ENCODE measurements around the gene CLCA1. TPM values are rescaled to one million over a fixed set of nuclear protein-coding genes. Genes with fewer than 3 reads are reported as not detected.

CLCA1 gene
- total and polyA plus RNA-seq, 2 experiments from 2014 or later, result 2.0 to 42.9 TPM

GRCh38 chr1:86472767-86473166 lies 4.0 kb downstream of the CLCA1 start:
- Histone ChIP-seq H3K36me3 (replicated peaks; ENCODE audit: insufficient read depth, low read depth) (no peaks in the 10 kb centered on the region), H3K9me3 (ENCODE audit: low read depth) (no peaks in the 10 kb centered on the region), H3K4me3 (no peak overlapping the region), H3K79me2 (no peaks in the 10 kb centered on the region), H3K27ac (no peak overlapping the region), H2AFZ (no peak overlapping the region), H3K27me3 (no peaks in the 10 kb centered on the region), H3K4me2 (no peak overlapping the region), H4K20me1 (ENCODE audit: insufficient read depth, poor library complexity, severe bottlenecking) (no peaks in the 10 kb centered on the region), H3K9me2 (replicated peaks; ENCODE audit: insufficient read depth) (no peaks in the 10 kb centered on the region), H3K4me1 (ENCODE audit: insufficient read depth) (no peaks in the 10 kb centered on the region)
- DNase-seq (ENCODE audit: low spot score), result no peak
- 77% methylated on average over 3 of the region's 3 CpGs for WGBS (ENCODE audit: low lambda C conversion rate, missing lambda C conversion rate)
- TF ChIP-seq CTCF (IDR thresholded peaks at IDR 0.05; ENCODE audit: poor library complexity), result no peak
- no peak for TF ChIP-seq EZH2 (IDR thresholded peaks at IDR 0.05; ENCODE audit: borderline replicate concordance)
- TF ChIP-seq EZH2phosphoT487 (IDR thresholded peaks at IDR 0.05; ENCODE audit: low read depth, severe bottlenecking, unreplicated experiment), result no peak

- H2AFZ ChIP-seq, result no peak overlapping the region
- H3K27ac ChIP-seq, result no peak overlapping the region
- H3K9me3 ChIP-seq (ENCODE audit: low read depth), result no peaks in the 10 kb centered on the region
- no peak overlapping the region for H3K4me2 ChIP-seq
- no peaks in the 10 kb centered on the region for H4K20me1 ChIP-seq (ENCODE audit: insufficient read depth, poor library complexity, severe bottlenecking)
- no peaks in the 10 kb centered on the region for H3K36me3 ChIP-seq (replicated peaks; ENCODE audit: insufficient read depth, low read depth)
- H3K9me2 ChIP-seq (replicated peaks; ENCODE audit: insufficient read depth), result no peaks in the 10 kb centered on the region
- 90% methylated on average over 4 of the region's 4 CpGs for WGBS (ENCODE audit: low lambda C conversion rate, missing lambda C conversion rate)
- TF ChIP-seq EZH2phosphoT487 (IDR thresholded peaks at IDR 0.05; ENCODE audit: low read depth, severe bottlenecking, unreplicated experiment) (no peak), CTCF (IDR thresholded peaks at IDR 0.05; ENCODE audit: poor library complexity) (no peak), EZH2 (IDR thresholded peaks at IDR 0.05; ENCODE audit: borderline replicate concordance) (no peak)
- H3K79me2 ChIP-seq, result no peaks in the 10 kb centered on the region
- H3K4me3 ChIP-seq, result no peak overlapping the region
- no peaks in the 10 kb centered on the region for H3K4me1 ChIP-seq (ENCODE audit: insufficient read depth)
- H3K27me3 ChIP-seq, result no peaks in the 10 kb centered on the region
- no peak for DNase-seq (ENCODE audit: low spot score)
Measured at GRCh38 chr1:86477256-86477655, 8.5 kb downstream of the CLCA1 start.

- no peak for DNase-seq (ENCODE audit: low spot score)
- 96% methylated on average over 4 of the region's 4 CpGs for WGBS (ENCODE audit: low lambda C conversion rate, missing lambda C conversion rate)
- Histone ChIP-seq H3K4me1 (ENCODE audit: insufficient read depth) (no peaks in the 10 kb centered on the region), H3K27me3 (no peaks in the 10 kb centered on the region), H2AFZ (no peak overlapping the region), H3K4me3 (no peak overlapping the region), H3K79me2 (no peaks in the 10 kb centered on the region), H4K20me1 (ENCODE audit: insufficient read depth, poor library complexity, severe bottlenecking) (no peaks in the 10 kb centered on the region), H3K9me2 (replicated peaks; ENCODE audit: insufficient read depth) (no peaks in the 10 kb centered on the region), H3K36me3 (replicated peaks; ENCODE audit: insufficient read depth, low read depth) (no peaks in the 10 kb centered on the region), H3K9me3 (ENCODE audit: low read depth) (no peaks in the 10 kb centered on the region), H3K4me2 (no peak overlapping the region), H3K27ac (no peak overlapping the region)
- TF ChIP-seq CTCF (IDR thresholded peaks at IDR 0.05; ENCODE audit: poor library complexity), result no peak
- TF ChIP-seq EZH2 (IDR thresholded peaks at IDR 0.05; ENCODE audit: borderline replicate concordance), result no peak
- TF ChIP-seq EZH2phosphoT487 (IDR thresholded peaks at IDR 0.05; ENCODE audit: low read depth, severe bottlenecking, unreplicated experiment), result no peak
Measured at GRCh38 chr1:86477682-86478081, 9.0 kb downstream of the CLCA1 start.
